NT2/D1 (cell line): ENCODE measurements around the gene ATP6V0B.

Source experiments
- YY1 ChIP-seq: IDR thresholded peaks from 2 replicates; pipeline ENCODE4 v1.6.1; 2011; ENCODE audit not compliant: insufficient read length, insufficient read depth
- ZNF274 ChIP-seq: IDR thresholded peaks from 2 replicates; pipeline ENCODE4 v1.6.1; 2011; ENCODE audit warnings: mild to moderate bottlenecking, low read depth, low read length

DNA sequence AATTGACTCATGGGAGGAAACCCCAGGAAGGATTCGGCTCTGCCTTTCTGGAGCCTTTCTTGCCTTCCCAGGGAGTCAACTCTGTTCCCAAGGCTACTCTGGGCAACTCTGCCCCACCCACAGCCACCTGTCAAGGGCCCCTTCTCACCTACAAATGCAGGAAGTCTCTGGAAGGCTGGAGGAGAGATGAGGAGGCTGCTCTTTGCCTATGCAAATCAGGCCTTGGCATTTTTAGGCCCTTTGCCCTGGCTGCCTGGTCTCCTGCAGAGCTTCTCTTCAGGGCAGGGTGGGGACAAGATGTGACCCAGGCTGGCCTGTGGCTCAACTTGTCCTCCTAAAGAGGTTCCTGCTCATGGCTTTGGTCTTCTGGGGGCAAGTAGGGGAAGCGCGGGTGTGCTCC, 51.1 kb downstream of the ATP6V0B start:
- no peak for TF ChIP-seq YY1
- no peak for TF ChIP-seq ZNF274
